WTC11 (cell line): ENCODE measurements around the gene CYP51A1.

Experiments
- ATF1 ChIP-seq: sonication (generic); formaldehyde crosslinking; IDR thresholded peaks from 2 replicates; pipeline ENCODE4 v1.8.1; 2023; ENCODE audit warnings: mild to moderate bottlenecking, moderate library complexity, missing genetic modification reagents
- CREB1 ChIP-seq: sonication (generic); formaldehyde crosslinking; IDR thresholded peaks from 2 replicates; pipeline ENCODE4 v1.8.0; 2023; ENCODE audit warnings: mild to moderate bottlenecking, missing genetic modification reagents
- ETV6 ChIP-seq: sonication (generic); formaldehyde crosslinking; IDR thresholded peaks from 2 replicates; pipeline ENCODE4 v1.8.1; 2022; ENCODE audit warnings: mild to moderate bottlenecking, missing genetic modification reagents
- GABPB1 ChIP-seq: sonication (generic); formaldehyde crosslinking; IDR thresholded peaks from 2 replicates; pipeline ENCODE4 v1.8.1; 2023; ENCODE audit warnings: mild to moderate bottlenecking, missing genetic modification reagents
- MXD4 ChIP-seq: fragments of 250-450 bp; sonication (Bioruptor Pico); IDR thresholded peaks from 2 replicates; pipeline ENCODE4 v1.8.0; 2021; ENCODE audit warnings: mild to moderate bottlenecking, moderate library complexity, borderline replicate concordance
- NR2C2 ChIP-seq: sonication (generic); formaldehyde crosslinking; IDR thresholded peaks from 2 replicates; pipeline ENCODE4 v1.8.0; 2022; ENCODE audit warnings: mild to moderate bottlenecking, missing genetic modification reagents
- RELA ChIP-seq: sonication (generic); formaldehyde crosslinking; IDR thresholded peaks from 2 replicates; pipeline ENCODE4 v1.8.1; 2022; ENCODE audit warnings: missing genetic modification reagents, mild to moderate bottlenecking, borderline replicate concordance
- ZNF232 ChIP-seq: sonication (generic); formaldehyde crosslinking; IDR thresholded peaks from 2 replicates; pipeline ENCODE4 v1.8.0; 2022; ENCODE audit warnings: mild to moderate bottlenecking, missing genetic modification reagents
- TF ChIP-seq, protein P1 (sequence below): fragments of 200-600 bp; IDR thresholded peaks from 2 replicates; pipeline ENCODE4 v1.8.0; 2022; ENCODE audit warnings: antibody characterized with exemption
- TF ChIP-seq, protein P2 (sequence below): sonication (generic); formaldehyde crosslinking; IDR thresholded peaks from 2 replicates; pipeline ENCODE4 v1.8.1; 2023; ENCODE audit warnings: mild to moderate bottlenecking, missing genetic modification reagents
- TF ChIP-seq, protein P3 (sequence below): fragments of 250-450 bp; sonication (Bioruptor Pico); IDR thresholded peaks from 2 replicates; pipeline ENCODE4 v1.9.0; 2021; ENCODE audit warnings: moderate library complexity, mild to moderate bottlenecking, inconsistent platforms, borderline replicate concordance
- TF ChIP-seq, protein P4 (sequence below): sonication (generic); formaldehyde crosslinking; IDR thresholded peaks from 2 replicates; pipeline ENCODE4 v1.8.1; 2023; ENCODE audit warnings: mild to moderate bottlenecking, moderate library complexity, missing genetic modification reagents

DNA sequence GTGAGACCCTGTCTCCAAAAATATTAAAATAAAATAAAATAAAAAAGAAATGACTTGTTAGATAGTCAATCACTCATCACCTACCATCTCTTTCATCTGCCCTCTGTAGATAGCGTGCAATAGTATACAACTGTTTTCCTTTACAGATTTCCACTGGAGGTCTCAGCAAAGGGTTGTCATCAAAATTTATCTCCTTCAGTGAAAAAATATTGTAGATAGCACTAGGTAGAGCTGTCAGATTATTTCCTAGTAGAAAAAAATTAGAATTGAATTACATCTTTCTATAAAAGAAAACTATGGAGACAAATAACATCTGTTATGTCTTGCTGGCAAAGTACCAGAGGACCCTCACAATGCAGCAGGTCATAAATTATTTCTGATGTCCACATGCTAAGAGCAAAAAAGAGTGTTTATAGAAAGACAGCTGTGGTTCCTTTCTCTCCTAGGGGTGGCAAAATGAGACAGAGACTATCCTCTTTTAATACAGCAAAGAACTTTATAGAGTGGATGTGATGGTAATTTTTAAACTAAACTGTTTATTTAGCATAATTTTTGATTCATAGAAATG is 16.3 kb upstream of the CYP51A1 start:
- TF ChIP-seq CREB1 (no peak), GABPB1 (CRISPR knock-in tag) (no peak), ETV6 (CRISPR knock-in tag) (no peak), ATF1 (CRISPR knock-in tag) (no peak), MXD4 (CRISPR knock-in tag) (no peak), RELA (CRISPR knock-in tag) (no peak), NR2C2 (CRISPR knock-in tag) (no peak), ZNF232 (CRISPR knock-in tag) (no peak)
- TF ChIP-seq, protein P1, sequence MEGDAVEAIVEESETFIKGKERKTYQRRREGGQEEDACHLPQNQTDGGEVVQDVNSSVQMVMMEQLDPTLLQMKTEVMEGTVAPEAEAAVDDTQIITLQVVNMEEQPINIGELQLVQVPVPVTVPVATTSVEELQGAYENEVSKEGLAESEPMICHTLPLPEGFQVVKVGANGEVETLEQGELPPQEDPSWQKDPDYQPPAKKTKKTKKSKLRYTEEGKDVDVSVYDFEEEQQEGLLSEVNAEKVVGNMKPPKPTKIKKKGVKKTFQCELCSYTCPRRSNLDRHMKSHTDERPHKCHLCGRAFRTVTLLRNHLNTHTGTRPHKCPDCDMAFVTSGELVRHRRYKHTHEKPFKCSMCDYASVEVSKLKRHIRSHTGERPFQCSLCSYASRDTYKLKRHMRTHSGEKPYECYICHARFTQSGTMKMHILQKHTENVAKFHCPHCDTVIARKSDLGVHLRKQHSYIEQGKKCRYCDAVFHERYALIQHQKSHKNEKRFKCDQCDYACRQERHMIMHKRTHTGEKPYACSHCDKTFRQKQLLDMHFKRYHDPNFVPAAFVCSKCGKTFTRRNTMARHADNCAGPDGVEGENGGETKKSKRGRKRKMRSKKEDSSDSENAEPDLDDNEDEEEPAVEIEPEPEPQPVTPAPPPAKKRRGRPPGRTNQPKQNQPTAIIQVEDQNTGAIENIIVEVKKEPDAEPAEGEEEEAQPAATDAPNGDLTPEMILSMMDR: no peak
- TF ChIP-seq, protein P2, sequence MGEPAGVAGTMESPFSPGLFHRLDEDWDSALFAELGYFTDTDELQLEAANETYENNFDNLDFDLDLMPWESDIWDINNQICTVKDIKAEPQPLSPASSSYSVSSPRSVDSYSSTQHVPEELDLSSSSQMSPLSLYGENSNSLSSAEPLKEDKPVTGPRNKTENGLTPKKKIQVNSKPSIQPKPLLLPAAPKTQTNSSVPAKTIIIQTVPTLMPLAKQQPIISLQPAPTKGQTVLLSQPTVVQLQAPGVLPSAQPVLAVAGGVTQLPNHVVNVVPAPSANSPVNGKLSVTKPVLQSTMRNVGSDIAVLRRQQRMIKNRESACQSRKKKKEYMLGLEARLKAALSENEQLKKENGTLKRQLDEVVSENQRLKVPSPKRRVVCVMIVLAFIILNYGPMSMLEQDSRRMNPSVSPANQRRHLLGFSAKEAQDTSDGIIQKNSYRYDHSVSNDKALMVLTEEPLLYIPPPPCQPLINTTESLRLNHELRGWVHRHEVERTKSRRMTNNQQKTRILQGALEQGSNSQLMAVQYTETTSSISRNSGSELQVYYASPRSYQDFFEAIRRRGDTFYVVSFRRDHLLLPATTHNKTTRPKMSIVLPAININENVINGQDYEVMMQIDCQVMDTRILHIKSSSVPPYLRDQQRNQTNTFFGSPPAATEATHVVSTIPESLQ (CRISPR knock-in tag): no peak
- TF ChIP-seq, protein P3, sequence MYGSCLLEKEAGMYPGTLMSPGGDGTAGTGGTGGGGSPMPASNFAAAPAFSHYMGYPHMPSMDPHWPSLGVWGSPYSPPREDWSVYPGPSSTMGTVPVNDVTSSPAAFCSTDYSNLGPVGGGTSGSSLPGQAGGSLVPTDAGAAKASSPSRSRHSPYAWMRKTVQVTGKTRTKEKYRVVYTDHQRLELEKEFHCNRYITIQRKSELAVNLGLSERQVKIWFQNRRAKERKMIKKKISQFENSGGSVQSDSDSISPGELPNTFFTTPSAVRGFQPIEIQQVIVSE: no peak
- TF ChIP-seq, protein P4, sequence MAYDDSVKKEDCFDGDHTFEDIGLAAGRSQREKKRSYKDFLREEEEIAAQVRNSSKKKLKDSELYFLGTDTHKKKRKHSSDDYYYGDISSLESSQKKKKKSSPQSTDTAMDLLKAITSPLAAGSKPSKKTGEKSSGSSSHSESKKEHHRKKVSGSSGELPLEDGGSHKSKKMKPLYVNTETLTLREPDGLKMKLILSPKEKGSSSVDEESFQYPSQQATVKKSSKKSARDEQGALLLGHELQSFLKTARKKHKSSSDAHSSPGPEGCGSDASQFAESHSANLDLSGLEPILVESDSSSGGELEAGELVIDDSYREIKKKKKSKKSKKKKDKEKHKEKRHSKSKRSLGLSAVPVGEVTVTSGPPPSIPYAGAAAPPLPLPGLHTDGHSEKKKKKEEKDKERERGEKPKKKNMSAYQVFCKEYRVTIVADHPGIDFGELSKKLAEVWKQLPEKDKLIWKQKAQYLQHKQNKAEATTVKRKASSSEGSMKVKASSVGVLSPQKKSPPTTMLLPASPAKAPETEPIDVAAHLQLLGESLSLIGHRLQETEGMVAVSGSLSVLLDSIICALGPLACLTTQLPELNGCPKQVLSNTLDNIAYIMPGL (CRISPR knock-in tag): no peak
